ENCODE data around the gene MAP2K6. TPM values are rescaled to one million over a fixed set of nuclear protein-coding genes. Genes with fewer than 3 reads are reported as not detected.

MAP2K6 gene
- total RNA-seq, 1 donor from 2014 or later = 10.3 TPM

- no peaks in the 10 kb centered on the region for H3K9me3 ChIP-seq
- H3K4me3 ChIP-seq = no peak overlapping the region
- intact Hi-C loops (cut with DNase I) = no loop called here
Observed at GRCh38 chr17:69555056-69555455, 140.6 kb downstream of the MAP2K6 start.

GRCh38 chr17:69557339-69557738 is 142.8 kb downstream of the MAP2K6 start:
- Histone ChIP-seq H3K4me1 (peaks cover 12% of the 10 kb centered on the region), H3K36me3 (no peaks in the 10 kb centered on the region), H3K9me3 (no peaks in the 10 kb centered on the region), H3K27ac (no peak overlapping the region), H3K4me3 (no peak overlapping the region), H3K27me3 (no peaks in the 10 kb centered on the region)
- intact Hi-C loops (cut with DNase I) = no loop called here
- TF ChIP-seq CTCF (IDR thresholded peaks at IDR 0.05) (no peak), POLR2AphosphoS5 (IDR thresholded peaks at IDR 0.05; ENCODE audit: insufficient read depth in 1 of 2, low read depth in 1 of 2) (no peak), POLR2A (IDR thresholded peaks at IDR 0.05) (no peak)
- DNase-seq (ENCODE audit: extremely low spot score in 2 of 2) = no peak

More at GRCh38 chr17:69555056-69555455, 140.6 kb downstream of the MAP2K6 start:
- Histone ChIP-seq H3K27me3 (no peaks in the 10 kb centered on the region), H3K27ac (no peak overlapping the region), H3K4me1 (no peaks in the 10 kb centered on the region), H3K36me3 (no peaks in the 10 kb centered on the region)
- TF ChIP-seq POLR2AphosphoS5 (IDR thresholded peaks at IDR 0.05; ENCODE audit: insufficient read depth in 1 of 2, low read depth in 1 of 2) = no peak
- TF ChIP-seq POLR2A (IDR thresholded peaks at IDR 0.05) = no peak
- no peak for TF ChIP-seq CTCF (IDR thresholded peaks at IDR 0.05)
- no peak for DNase-seq (ENCODE audit: extremely low spot score in 2 of 2)

- Histone ChIP-seq H3K4me1 (peaks cover 12% of the 10 kb centered on the region), H3K27ac (no peak overlapping the region), H3K27me3 (no peaks in the 10 kb centered on the region), H3K36me3 (no peaks in the 10 kb centered on the region), H3K9me3 (no peaks in the 10 kb centered on the region), H3K4me3 (no peak overlapping the region)
- intact Hi-C loops (cut with DNase I) = no loop called here
- no peak for DNase-seq (ENCODE audit: extremely low spot score in 2 of 2)
- TF ChIP-seq POLR2A (IDR thresholded peaks at IDR 0.05) (no peak), CTCF (IDR thresholded peaks at IDR 0.05) (no peak), POLR2AphosphoS5 (IDR thresholded peaks at IDR 0.05; ENCODE audit: insufficient read depth in 1 of 2, low read depth in 1 of 2) (no peak)
Observed at GRCh38 chr17:69558796-69559195, 144.3 kb downstream of the MAP2K6 start.

- Histone ChIP-seq H3K27me3 (no peaks in the 10 kb centered on the region), H3K36me3 (no peaks in the 10 kb centered on the region), H3K9me3 (no peaks in the 10 kb centered on the region), H3K4me3 (no peak overlapping the region), H3K4me1 (peaks cover 12% of the 10 kb centered on the region), H3K27ac (no peak overlapping the region)
- intact Hi-C loops (cut with DNase I) = no loop called here
- TF ChIP-seq POLR2A (IDR thresholded peaks at IDR 0.05) (no peak), CTCF (IDR thresholded peaks at IDR 0.05) (no peak), POLR2AphosphoS5 (IDR thresholded peaks at IDR 0.05; ENCODE audit: insufficient read depth in 1 of 2, low read depth in 1 of 2) (no peak)
- DNase-seq (ENCODE audit: extremely low spot score in 2 of 2) = no peak
Observed at GRCh38 chr17:69560987-69561441, 146.5 kb downstream of the MAP2K6 start.

GRCh38 chr17:69561462-69561861 is 147.0 kb downstream of the MAP2K6 start:
- no peak overlapping the region for H3K4me3 ChIP-seq
- peaks cover 12% of the 10 kb centered on the region for H3K4me1 ChIP-seq
- H3K36me3 ChIP-seq = no peaks in the 10 kb centered on the region
- H3K9me3 ChIP-seq = no peaks in the 10 kb centered on the region
- no peak for DNase-seq (ENCODE audit: extremely low spot score in 2 of 2)
- TF ChIP-seq CTCF (IDR thresholded peaks at IDR 0.05) (no peak), POLR2A (IDR thresholded peaks at IDR 0.05) (no peak), POLR2AphosphoS5 (IDR thresholded peaks at IDR 0.05; ENCODE audit: insufficient read depth in 1 of 2, low read depth in 1 of 2) (no peak)
- H3K27me3 ChIP-seq = no peaks in the 10 kb centered on the region
- no peak overlapping the region for H3K27ac ChIP-seq
- intact Hi-C loops (cut with DNase I) = no loop called here
